ENCODE data around the gene F2.
A peak's percentile ranks its signal among the peaks of the same experiment; 100 is the strongest.

The F2 gene

DNA sequence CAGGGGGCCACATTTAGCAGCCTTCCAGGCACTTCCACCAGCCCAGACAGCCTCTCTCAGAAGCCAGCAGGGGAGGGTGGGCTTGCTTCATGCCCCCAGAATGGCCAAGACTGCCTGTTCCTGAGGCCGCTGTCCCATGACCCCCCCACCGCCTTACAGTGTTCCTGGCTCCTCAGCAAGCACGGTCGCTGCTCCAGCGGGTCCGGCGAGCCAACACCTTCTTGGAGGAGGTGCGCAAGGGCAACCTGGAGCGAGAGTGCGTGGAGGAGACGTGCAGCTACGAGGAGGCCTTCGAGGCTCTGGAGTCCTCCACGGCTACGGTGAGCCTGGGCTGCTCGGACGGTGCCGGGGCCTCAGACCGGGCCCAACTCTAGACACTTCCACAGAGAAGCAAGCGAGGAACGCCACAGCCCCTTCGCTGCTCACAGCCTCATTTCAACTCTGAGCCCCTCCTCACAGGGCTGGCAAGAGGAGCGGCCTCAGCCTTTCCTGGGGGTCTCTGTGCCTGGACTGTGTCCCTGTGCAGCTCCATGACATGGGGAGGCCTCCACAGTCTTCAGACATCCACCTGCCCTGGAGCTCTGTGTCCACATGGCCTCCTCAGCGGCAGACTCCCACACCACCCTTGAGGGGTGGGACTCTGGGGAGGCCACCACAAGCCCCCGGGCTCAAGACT lies 668 bp downstream of the F2 start:
- H2AFZ ChIP-seq (ENCODE audit: low read length) = peak overlapping the region; percentile 89
- H2BK5ac ChIP-seq (ENCODE audit: low read length) = no peak overlapping the region
- no peak overlapping the region for H3K4me3 ChIP-seq (ENCODE audit: low read length in 2 of 2)
- no peak overlapping the region for H3K4ac ChIP-seq (ENCODE audit: low read length)
- H3K4me1 ChIP-seq (ENCODE audit: control insufficient read depth in 2 of 2, insufficient read depth in 1 of 2, low read depth in 1 of 2, low read length in 2 of 2) = peaks cover 4 to 13% of the 10 kb centered on the region in 2 donors
- H3K27me3 ChIP-seq (ENCODE audit: control insufficient read depth in 3 of 3, insufficient read depth in 3 of 3, low read depth in 1 of 3, low read length in 3 of 3) = no peaks in the 10 kb centered on the region
- peaks cover 0 to 4% of the 10 kb centered on the region in 2 donors for H3K9me3 ChIP-seq (replicated peaks in 1 of 2; ENCODE audit: control insufficient read depth in 2 of 2, insufficient read depth in 1 of 2, low read depth in 1 of 2, low read length in 2 of 2)
- no peak overlapping the region for H4K8ac ChIP-seq (ENCODE audit: low read depth, low read length)
- no peak overlapping the region for H3K27ac ChIP-seq (replicated peaks; ENCODE audit: low read length)
- H2BK15ac ChIP-seq (ENCODE audit: low read length) = no peak overlapping the region
- H3K79me1 ChIP-seq (ENCODE audit: low read depth, low read length) = no peaks in the 10 kb centered on the region
- H3K9ac ChIP-seq (ENCODE audit: low read depth, low read length, poor library complexity) = no peak overlapping the region
- H4K91ac ChIP-seq (ENCODE audit: low read depth, low read length, poor library complexity) = no peak overlapping the region
- no peak overlapping the region for H2AK5ac ChIP-seq (ENCODE audit: low read depth, low read length)
- no peak overlapping the region for H3K4me2 ChIP-seq (ENCODE audit: insufficient read depth, low read length, poor library complexity, severe bottlenecking)
- H3K14ac ChIP-seq (ENCODE audit: low read length) = no peak overlapping the region
- no peak for DNase-seq (ENCODE audit: low spot score)
- no peak overlapping the region for H2BK12ac ChIP-seq (ENCODE audit: low read length)
- H2BK120ac ChIP-seq (ENCODE audit: low read depth, low read length) = no peak overlapping the region
- no peaks in the 10 kb centered on the region for H3K36me3 ChIP-seq (replicated peaks in 1 of 2; ENCODE audit: control insufficient read depth in 2 of 2, insufficient read depth in 2 of 2, low read length in 2 of 2)
- no peak overlapping the region for H3K23ac ChIP-seq (ENCODE audit: low read depth, low read length, poor library complexity)
- no CpG with 5 or more reads among the region's 25 CpGs for WGBS, 2 donors (ENCODE audit: extremely low coverage in 2 of 2, insufficient read length in 2 of 2, insufficient replicate concordance in 1 of 2)
- H3K18ac ChIP-seq (ENCODE audit: low read length) = no peak overlapping the region

DNA sequence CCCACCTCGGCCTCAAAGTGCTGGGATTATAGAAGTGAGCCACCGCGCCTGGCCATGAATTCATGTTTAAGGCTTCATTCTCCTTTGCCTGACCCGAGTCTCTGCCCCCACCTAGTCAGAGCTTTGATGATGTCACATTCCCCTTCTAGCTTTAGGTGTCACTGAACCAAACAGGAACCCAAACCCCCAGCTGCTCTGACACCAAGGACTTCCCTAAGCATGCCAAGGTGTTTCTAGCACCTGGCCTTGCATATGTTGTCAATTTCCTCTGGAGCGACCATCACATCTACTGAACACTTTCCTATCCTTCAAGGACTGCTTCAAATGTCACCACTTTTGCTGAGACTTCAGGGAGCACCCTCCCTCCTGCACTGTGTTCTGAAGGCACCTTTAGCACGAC lies 2.3 kb downstream of the F2 start:
- Histone ChIP-seq H2BK5ac (ENCODE audit: low read length) (no peak overlapping the region), H3K18ac (ENCODE audit: low read length) (peak overlapping the region; percentile 9), H3K9ac (ENCODE audit: low read depth, low read length, poor library complexity) (no peak overlapping the region), H3K79me1 (ENCODE audit: low read depth, low read length) (no peaks in the 10 kb centered on the region), H3K4me1 (ENCODE audit: control insufficient read depth in 2 of 2, insufficient read depth in 1 of 2, low read depth in 1 of 2, low read length in 2 of 2) (peaks cover 4 to 13% of the 10 kb centered on the region in 2 donors), H2BK15ac (ENCODE audit: low read length) (no peak overlapping the region), H3K27ac (replicated peaks; ENCODE audit: low read length) (no peak overlapping the region), H2BK12ac (ENCODE audit: low read length) (no peak overlapping the region), H4K8ac (ENCODE audit: low read depth, low read length) (no peak overlapping the region), H3K14ac (ENCODE audit: low read length) (no peak overlapping the region), H3K9me3 (replicated peaks in 1 of 2; ENCODE audit: control insufficient read depth in 2 of 2, insufficient read depth in 1 of 2, low read depth in 1 of 2, low read length in 2 of 2) (peaks cover 0 to 4% of the 10 kb centered on the region in 2 donors), H4K91ac (ENCODE audit: low read depth, low read length, poor library complexity) (no peak overlapping the region), H2AK5ac (ENCODE audit: low read depth, low read length) (no peak overlapping the region), H3K4ac (ENCODE audit: low read length) (no peak overlapping the region), H3K27me3 (ENCODE audit: control insufficient read depth in 3 of 3, insufficient read depth in 3 of 3, low read depth in 1 of 3, low read length in 3 of 3) (no peaks in the 10 kb centered on the region), H3K4me3 (ENCODE audit: low read length in 2 of 2) (no peak overlapping the region), H3K36me3 (replicated peaks in 1 of 2; ENCODE audit: control insufficient read depth in 2 of 2, insufficient read depth in 2 of 2, low read length in 2 of 2) (no peaks in the 10 kb centered on the region), H2BK120ac (ENCODE audit: low read depth, low read length) (no peak overlapping the region), H2AFZ (ENCODE audit: low read length) (no peak overlapping the region), H3K23ac (ENCODE audit: low read depth, low read length, poor library complexity) (no peak overlapping the region), H3K4me2 (ENCODE audit: insufficient read depth, low read length, poor library complexity, severe bottlenecking) (no peak overlapping the region)
- no CpG with 5 or more reads among the region's 6 CpGs for WGBS, 2 donors (ENCODE audit: extremely low coverage in 2 of 2, insufficient read length in 2 of 2, insufficient replicate concordance in 1 of 2)
- no peak for DNase-seq (ENCODE audit: low spot score)

DNA sequence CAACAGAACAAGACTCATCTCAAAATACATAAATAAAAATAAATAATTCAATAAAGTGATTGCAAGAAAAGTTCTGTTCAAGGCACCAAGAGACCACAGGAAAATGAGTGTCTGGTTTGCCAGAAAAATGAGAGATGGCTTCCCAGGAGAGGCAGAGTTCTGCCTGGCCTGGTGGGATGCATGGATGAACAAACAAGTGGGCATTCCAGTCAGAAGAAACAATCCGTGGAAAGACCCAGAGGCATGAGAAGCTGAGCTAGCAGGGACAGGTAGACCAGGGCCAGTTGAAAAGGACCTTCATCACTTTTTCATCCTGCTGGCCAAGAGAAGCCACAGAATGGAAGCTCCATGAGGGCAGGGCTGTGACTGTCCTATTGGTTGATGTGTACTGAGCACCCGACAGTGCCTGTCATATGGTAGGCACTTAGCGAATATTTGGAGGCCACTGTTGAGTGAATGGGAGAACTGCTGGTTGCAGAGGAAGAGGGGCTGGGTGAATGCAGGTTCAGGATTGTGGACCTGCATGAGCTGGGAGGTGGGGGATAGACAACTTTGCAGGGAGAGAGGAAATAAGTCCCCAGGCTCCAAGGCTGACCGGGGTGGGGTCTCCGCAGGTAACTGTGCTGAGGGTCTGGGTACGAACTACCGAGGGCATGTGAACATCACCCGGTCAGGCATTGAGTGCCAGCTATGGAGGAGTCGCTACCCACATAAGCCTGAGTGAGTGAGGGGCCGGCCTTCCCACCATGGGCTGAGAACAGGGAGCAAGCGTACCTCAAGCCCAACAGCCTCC lies 3.7 kb downstream of the F2 start:
- H2BK12ac ChIP-seq (ENCODE audit: low read length) = no peak overlapping the region
- H2BK15ac ChIP-seq (ENCODE audit: low read length) = no peak overlapping the region
- H3K36me3 ChIP-seq (replicated peaks in 1 of 2; ENCODE audit: control insufficient read depth in 2 of 2, insufficient read depth in 2 of 2, low read length in 2 of 2) = no peaks in the 10 kb centered on the region
- no peak overlapping the region for H3K4me2 ChIP-seq (ENCODE audit: insufficient read depth, low read length, poor library complexity, severe bottlenecking)
- no peak overlapping the region for H4K8ac ChIP-seq (ENCODE audit: low read depth, low read length)
- no peak overlapping the region for H3K18ac ChIP-seq (ENCODE audit: low read length)
- H2BK120ac ChIP-seq (ENCODE audit: low read depth, low read length) = no peak overlapping the region
- no peak overlapping the region for H2AFZ ChIP-seq (ENCODE audit: low read length)
- peaks cover 0 to 4% of the 10 kb centered on the region in 2 donors for H3K9me3 ChIP-seq (replicated peaks in 1 of 2; ENCODE audit: control insufficient read depth in 2 of 2, insufficient read depth in 1 of 2, low read depth in 1 of 2, low read length in 2 of 2)
- no peak overlapping the region for H3K27ac ChIP-seq (replicated peaks; ENCODE audit: low read length)
- H3K4ac ChIP-seq (ENCODE audit: low read length) = no peak overlapping the region
- H3K14ac ChIP-seq (ENCODE audit: low read length) = peak overlapping the region; percentile 63
- peaks cover 4 to 13% of the 10 kb centered on the region in 2 donors for H3K4me1 ChIP-seq (ENCODE audit: control insufficient read depth in 2 of 2, insufficient read depth in 1 of 2, low read depth in 1 of 2, low read length in 2 of 2)
- no peak overlapping the region for H2BK5ac ChIP-seq (ENCODE audit: low read length)
- no peak overlapping the region for H3K9ac ChIP-seq (ENCODE audit: low read depth, low read length, poor library complexity)
- H3K79me1 ChIP-seq (ENCODE audit: low read depth, low read length) = no peaks in the 10 kb centered on the region
- H3K23ac ChIP-seq (ENCODE audit: low read depth, low read length, poor library complexity) = no peak overlapping the region
- H4K91ac ChIP-seq (ENCODE audit: low read depth, low read length, poor library complexity) = no peak overlapping the region
- H3K4me3 ChIP-seq (ENCODE audit: low read length in 2 of 2) = no peak overlapping the region
- no peaks in the 10 kb centered on the region for H3K27me3 ChIP-seq (ENCODE audit: control insufficient read depth in 3 of 3, insufficient read depth in 3 of 3, low read depth in 1 of 3, low read length in 3 of 3)
- no peak for DNase-seq (ENCODE audit: low spot score)
- no peak overlapping the region for H2AK5ac ChIP-seq (ENCODE audit: low read depth, low read length)
- no CpG with 5 or more reads among the region's 11 CpGs for WGBS, 2 donors (ENCODE audit: extremely low coverage in 2 of 2, insufficient read length in 2 of 2, insufficient replicate concordance in 1 of 2)

DNA sequence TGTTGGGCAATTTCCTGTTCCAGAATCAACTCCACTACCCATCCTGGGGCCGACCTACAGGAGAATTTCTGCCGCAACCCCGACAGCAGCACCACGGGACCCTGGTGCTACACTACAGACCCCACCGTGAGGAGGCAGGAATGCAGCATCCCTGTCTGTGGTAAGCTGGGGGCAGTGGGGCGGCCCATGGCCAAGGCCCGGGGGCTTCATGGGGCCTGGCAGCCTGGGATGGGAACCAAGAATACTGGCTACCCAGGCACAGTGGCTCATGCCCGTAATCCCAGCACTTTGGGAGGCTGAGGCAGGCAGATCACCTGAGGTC lies 4.3 kb downstream of the F2 start:
- H2BK120ac ChIP-seq (ENCODE audit: low read depth, low read length) = no peak overlapping the region
- no peak overlapping the region for H3K23ac ChIP-seq (ENCODE audit: low read depth, low read length, poor library complexity)
- no CpG with 5 or more reads among the region's 8 CpGs for WGBS, 2 donors (ENCODE audit: extremely low coverage in 2 of 2, insufficient read length in 2 of 2, insufficient replicate concordance in 1 of 2)
- no peak overlapping the region for H2AFZ ChIP-seq (ENCODE audit: low read length)
- H3K18ac ChIP-seq (ENCODE audit: low read length) = no peak overlapping the region
- H2BK12ac ChIP-seq (ENCODE audit: low read length) = no peak overlapping the region
- no peak overlapping the region for H2AK5ac ChIP-seq (ENCODE audit: low read depth, low read length)
- H3K9ac ChIP-seq (ENCODE audit: low read depth, low read length, poor library complexity) = no peak overlapping the region
- no peak overlapping the region for H2BK15ac ChIP-seq (ENCODE audit: low read length)
- H2BK5ac ChIP-seq (ENCODE audit: low read length) = no peak overlapping the region
- no peaks in the 10 kb centered on the region for H3K79me1 ChIP-seq (ENCODE audit: low read depth, low read length)
- H4K8ac ChIP-seq (ENCODE audit: low read depth, low read length) = no peak overlapping the region
- no peaks in the 10 kb centered on the region for H3K36me3 ChIP-seq (replicated peaks in 1 of 2; ENCODE audit: control insufficient read depth in 2 of 2, insufficient read depth in 2 of 2, low read length in 2 of 2)
- H3K4me3 ChIP-seq (ENCODE audit: low read length in 2 of 2) = no peak overlapping the region
- H3K4ac ChIP-seq (ENCODE audit: low read length) = no peak overlapping the region
- peaks cover 4 to 10% of the 10 kb centered on the region in 2 donors for H3K4me1 ChIP-seq (ENCODE audit: control insufficient read depth in 2 of 2, insufficient read depth in 1 of 2, low read depth in 1 of 2, low read length in 2 of 2)
- H3K4me2 ChIP-seq (ENCODE audit: insufficient read depth, low read length, poor library complexity, severe bottlenecking) = no peak overlapping the region
- DNase-seq (ENCODE audit: low spot score) = no peak
- peak overlapping the region; percentile 63 for H3K14ac ChIP-seq (ENCODE audit: low read length)
- no peak overlapping the region for H4K91ac ChIP-seq (ENCODE audit: low read depth, low read length, poor library complexity)
- no peak overlapping the region for H3K27ac ChIP-seq (replicated peaks; ENCODE audit: low read length)
- peaks cover 0 to 4% of the 10 kb centered on the region in 2 donors for H3K9me3 ChIP-seq (replicated peaks in 1 of 2; ENCODE audit: control insufficient read depth in 2 of 2, insufficient read depth in 1 of 2, low read depth in 1 of 2, low read length in 2 of 2)
- H3K27me3 ChIP-seq (ENCODE audit: control insufficient read depth in 3 of 3, insufficient read depth in 3 of 3, low read depth in 1 of 3, low read length in 3 of 3) = no peaks in the 10 kb centered on the region

All from neuronal stem cell (in vitro differentiated cells).